Bone marrow (tissue), 2 donors: ENCODE results near the gene RORC.
A peak's percentile ranks its signal among the peaks of the same experiment; 100 is the strongest.
"Not testable (repeated sequence)": the region's sequence is repeated elsewhere in the genome, so short reads cannot be mapped to it uniquely, and the experiment has no call there.

Experiments
- DNase-seq, 2 donors: peaks; one replicate each; lab custom pipeline; 2025; lab: John Stamatoyannopoulos, UW

RORC gene

DNA sequence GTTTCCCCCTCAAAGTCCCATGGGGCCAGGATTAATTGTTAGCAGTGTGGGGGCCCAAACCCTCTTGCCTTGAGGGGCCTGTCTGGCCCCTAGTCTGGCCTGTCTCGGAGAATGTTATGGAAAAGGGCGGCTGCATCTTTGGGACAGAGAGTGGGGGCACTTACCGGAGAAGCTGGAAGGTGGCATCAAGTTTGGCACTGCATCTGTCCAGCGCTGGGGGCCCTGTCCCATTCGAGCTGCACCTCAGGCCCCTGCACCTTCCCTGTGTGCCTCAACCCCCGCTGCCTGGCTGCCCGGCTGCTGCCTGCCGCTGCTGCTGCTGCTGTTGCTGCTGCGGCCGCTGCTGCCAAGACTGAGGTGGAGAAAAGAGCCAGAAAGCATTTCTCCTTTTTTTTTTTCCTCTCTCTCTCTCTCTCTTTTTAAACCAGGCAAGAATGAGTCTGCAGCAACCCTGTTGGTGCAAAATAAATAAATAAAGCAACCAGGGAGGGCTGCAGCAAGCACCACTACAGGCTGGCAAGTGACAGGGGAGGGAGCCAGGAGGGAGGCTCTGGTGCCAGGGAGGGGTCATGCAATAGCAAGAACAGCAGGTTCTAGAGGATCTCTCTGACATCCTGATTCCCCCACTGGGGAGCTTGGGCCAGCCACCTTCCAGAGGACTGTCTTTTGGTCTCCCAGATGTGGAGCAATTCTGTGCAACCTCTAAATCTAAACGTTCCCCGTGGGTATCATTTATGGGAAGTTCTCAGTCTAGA is 26.4 kb downstream of the RORC start, which contains the start of gene LINGO4:
Gene LINGO4, minus strand, starts transcription at position 354 of the 755 bp plus-strand sequence. CDS start 2,715 bp downstream, outside the sequence.
- DNase-seq: no peak

DNA sequence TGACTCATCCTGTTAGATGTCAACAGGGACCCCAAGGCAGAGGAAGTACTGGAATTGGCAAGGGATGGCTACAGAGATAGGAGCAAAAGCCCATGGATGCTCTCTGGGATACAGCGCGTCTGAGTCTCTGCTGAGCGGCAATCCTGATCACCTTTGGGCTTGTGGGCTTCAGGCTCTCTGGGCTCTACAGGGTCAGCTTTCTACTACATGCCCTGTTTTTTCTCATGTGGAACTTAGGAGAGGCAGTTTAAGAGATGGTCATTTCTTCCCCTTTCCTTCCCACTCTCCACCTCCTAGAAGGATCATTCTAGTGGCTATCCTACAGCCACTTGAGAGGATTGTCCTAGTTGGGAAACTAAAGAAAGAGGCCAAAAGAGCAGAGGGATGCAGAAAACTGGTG is 27.7 kb downstream of the RORC start:
- DNase-seq: no peak

DNA sequence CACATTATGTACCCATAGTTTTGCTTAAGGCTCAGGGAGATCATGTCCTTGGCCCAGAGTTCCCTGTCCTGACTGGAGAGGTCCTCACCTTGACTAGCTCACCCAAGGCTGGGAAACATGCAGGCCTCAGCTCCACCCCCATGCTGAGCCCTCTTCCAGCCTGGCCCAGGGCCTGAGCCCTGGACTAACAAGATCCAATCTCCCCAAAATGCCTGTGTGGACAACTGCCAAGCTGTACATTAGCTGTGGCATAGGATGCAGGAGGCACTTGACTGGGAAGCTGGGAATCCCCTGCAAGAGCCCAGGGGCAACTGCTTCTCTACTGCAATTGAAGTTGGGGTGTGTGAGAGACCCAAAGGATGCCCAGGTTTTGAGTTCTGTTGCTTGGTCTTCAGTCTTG is 28.4 kb downstream of the RORC start:
- DNase-seq: no peak

DNA sequence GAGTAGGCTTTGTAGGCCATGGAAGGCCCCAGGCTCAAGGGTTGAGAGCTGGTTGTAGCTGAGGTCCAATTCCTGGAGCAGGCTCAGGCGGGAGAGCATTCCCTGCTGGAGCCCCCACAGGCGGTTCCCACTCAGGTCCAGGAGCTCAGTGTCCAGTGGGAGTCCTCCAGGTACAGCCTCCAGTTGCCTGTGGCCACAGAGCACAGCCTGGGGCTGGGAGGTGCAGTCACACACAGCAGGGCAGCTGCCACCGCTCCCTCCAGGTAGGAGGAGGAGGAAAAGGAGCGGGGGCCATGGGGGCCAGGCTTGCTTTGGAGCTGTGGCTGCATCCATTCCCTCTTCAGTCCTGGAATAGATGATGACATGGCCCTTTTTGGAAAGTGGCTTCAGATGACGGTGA is 29.2 kb downstream of the RORC start:
- no peak for DNase-seq

DNA sequence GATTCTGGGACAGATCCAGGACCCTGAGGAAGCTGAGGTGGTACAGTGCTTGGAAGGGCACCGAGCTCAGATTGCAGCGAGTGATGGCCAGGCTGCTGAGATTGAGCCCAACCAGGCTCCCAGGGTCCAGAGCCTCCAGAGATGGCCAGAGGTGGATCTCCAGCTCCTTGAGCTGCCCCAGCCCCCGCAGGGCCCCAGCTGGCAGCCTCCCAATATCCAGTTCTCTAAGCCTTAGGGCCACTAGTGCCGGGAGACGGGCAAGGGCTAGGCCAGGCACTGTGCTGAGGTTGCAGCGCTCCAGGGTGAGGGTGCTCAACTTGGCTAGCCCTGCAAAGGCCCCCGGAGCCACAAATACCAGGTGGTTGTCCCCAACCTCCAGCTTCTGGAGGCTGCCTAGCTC is 29.8 kb downstream of the RORC start:
- no peak for DNase-seq

DNA sequence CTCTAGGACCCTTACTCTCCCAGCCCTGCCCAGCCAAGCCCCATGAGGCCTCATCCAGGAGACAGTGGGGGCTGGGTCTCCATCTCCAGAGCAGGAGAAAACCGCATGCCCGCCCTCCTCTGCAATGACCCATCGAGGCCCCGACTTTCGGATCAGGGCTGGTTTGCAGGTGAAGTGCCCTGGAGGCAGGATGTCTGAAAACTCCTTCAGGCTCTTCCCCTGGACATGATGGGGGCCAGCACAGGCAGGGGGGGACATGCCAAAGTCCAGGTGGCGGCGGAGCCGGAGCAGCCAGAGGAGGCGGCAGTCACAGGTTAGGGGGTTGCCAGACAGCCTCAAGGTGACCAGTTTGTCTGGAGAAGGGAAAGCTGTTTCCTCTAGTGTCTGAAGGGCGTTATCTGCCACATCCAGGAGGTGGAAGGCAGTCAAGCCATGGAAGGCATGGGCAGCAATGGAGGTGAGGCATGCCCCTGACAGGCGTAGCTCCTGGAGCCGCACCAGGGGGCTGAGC is 30.2 kb downstream of the RORC start:
- DNase-seq: no peak

DNA sequence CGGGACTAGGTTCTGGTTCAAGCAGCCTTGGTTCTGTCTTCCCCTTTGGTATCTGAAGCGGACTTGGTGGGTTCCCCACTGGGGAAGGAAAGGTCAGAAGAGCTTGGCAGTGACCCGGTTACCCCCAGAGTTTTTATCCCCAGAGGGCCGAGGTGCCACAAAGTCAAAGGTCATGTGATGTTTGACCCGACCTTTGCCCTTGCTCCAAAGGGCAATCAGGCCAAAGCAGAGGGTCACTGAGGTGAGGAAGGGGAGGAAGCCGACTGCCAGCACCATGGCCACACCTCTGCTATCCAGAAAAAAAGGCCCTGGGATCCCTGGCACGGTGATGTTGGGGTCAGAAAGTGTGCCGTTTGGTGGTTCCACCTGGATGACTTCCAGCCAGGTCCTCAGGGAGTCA is 30.8 kb downstream of the RORC start:
- no peak for DNase-seq

DNA sequence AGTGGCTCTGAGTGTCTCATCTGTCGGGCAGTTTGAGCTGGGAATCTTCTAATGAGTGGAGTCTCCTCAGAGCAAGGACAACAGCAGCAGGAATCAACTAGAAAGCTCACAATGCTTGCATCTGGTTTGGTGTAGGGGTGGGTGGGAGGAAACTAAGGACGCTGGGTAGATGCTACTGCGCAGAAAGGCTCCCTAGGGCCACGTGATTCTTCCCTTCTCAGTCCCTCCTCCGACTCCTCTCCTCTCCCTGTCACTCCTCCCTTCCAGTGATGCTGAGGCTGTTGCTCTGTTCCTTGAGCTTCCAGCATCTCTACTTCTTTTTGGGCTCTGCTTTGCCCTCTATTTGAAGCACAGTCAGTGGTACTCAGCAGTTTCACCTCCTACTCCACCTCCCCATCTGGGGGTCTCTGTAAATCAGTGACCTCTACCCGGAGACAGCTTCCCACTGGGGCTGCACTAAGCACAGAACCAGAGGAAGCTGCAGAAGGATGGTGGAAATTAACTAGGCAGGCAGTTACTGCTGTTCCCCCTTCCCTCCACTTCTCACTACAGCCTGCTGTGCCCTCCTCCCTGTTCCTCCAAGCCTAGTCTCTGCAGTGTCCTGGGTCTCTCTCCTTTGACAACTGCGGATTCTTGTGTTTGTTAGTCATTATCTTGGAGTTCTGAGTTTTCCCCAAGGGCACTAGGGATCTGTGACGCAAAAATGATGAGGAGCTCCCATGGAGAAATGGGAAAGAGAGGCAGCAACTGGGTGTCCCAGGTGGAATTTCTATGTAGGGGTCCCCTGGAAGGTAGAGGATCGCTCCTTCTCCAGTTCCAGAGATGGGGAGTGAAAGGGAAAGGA is 32.2 kb downstream of the RORC start:
- no peak for DNase-seq

DNA sequence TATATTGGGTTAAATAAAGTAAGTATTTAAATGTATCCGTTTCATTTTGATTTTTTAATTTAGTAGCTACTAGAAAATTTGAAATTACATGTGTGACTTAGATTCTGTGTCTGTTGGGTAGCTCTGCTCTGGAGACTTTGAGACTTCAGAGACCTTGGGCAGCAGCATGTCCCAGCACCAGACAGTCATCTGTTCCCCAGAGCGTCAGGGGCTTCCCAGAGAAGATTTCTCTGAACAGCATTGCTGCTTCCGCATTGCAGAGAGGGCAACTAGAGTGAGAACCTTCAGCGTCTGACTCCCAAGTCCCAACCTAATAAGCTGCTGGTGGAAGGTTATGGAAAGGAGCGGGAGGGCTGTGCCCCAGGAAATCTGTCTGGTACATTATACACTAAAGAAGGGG is 33.0 kb downstream of the RORC start:
- DNase-seq: no peak

DNA sequence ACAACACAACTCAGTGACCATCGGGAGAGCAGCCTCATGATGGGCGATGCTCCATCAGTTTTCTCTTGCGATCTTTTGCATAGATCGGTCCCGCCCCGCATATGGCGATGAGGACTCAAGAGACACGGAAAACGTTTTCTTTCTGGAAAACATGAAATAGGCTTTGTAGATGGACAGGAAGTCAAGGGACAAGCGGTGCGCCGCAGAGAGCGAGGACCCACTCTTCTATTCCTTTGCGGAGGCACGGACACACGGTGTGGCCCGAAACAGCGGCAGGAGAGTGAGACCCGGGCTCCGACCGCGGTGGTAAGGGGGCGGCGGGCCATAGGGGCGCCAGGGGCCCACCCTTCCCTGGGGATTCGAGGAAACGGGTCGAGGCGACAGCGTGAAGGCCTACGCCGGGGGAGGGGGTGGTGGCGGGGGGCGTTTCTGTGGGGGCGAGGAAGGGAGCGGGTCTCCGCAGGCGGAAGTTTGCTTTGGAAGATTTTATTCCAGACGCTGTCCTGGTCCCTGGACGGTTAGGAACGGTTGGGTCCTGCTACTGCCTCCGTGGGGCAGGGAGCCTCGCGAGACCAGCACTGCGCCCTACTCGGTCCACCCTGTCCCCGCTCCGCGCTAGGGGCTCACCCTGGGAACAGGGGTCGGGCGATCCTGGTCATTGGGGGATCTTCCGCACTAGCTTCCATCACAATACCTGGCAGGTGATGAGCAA is 40.5 kb downstream of the RORC start:
- DNase-seq: no peak

DNA sequence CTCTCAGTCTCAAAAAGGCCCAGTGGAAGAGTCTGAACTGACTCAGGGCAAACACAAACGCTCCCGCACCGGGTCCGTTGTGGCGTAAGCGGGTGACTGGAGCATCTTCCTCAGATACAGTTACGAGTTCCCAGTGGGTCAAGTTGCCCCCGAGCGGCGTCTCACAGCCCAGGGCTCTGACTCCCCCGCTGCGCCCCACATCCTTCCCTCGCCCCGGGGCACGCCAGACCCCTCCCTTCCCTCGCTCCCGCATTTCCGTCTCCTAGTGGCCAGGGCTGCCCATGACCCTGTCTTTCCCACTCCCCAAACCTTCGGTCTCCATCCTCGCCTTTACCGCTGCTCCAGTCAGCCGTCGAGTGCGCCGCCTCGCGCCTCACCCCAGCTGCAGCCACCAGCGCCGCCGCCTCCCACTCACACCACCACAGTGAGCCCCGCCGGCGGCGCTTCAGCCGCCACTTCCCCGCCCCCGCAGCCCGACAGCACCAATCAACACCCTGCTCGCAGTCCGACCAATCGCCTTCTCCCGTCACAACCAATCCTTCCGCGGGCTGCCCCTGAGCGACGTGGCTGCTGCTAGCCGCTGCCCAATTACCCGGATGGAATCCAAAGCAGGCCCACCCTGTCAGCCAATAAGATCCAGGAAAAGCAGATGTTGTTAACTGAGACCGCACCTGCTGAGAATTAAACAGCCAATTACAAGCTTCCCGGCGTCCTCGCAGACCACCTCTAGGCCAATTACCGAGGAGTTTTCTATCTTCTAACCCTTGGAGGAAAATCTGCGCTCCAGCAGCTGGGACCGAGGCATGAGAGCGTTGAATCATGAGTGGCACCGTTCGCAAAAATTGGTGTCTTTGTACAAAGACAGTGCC is 41.3 kb downstream of the RORC start, which contains the start of gene TDRKH:
Gene TDRKH, minus strand, starts transcription at position 430 of the 869 bp plus-strand sequence. CDS start 7,478 bp downstream, outside the sequence.
- peak; percentile 39 to 73 for DNase-seq

DNA sequence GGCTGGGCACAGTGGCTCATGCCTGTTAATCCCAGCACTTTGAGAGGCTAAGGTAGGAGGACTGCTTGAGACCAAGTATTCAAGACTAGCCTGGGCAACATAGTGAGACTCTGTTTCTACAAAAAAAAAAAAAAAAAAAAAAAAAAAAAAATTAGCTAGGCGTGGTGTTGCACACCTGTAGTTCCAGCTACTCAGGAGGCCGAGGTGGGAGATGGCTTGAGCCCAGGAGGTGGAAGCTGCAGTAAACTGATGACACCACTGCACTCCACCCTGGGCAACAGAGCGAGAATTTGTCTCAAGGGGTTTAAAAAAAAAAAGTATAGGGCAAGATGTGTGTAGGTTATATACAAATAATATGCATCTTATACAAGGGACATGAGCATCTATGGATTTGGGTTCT is 43.9 kb downstream of the RORC start:
- no peak for DNase-seq

DNA sequence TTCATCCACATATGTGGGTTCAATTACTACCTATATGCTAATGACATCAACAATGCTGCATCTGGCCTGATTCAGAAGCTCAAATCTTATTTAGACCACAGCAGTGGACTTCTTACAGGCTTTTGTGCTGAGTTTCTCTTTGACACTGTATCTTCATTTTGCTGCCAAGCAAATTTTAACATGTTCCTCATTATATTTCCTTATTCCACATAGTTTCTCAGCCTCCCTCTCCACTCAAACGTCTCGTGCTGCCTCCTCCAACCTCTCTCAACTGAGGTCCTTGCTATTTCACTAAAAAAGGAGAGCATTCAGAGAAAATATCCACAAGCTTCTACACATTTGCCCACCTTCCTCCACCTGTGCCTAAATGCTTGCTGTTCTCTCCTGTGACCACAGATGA is 47.8 kb downstream of the RORC start:
- DNase-seq: no peak

DNA sequence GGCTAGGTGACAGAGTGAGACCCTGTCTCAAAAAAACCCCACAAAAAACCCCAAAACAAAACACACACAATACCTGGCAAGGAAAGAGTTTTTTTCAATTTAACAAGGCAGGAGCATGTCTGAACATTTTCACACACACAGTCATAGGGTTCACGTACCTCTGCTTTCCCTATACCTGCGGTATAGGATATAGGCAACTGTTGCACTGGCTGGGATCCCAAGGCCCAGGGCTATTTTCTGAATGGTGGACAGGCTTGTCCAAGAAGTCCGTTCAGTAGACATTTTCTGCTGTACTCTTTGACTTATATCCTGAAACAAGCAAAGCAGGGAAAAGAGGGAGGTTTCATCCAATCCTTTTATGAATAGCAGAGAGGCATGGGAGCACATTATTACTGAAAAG is 48.9 kb downstream of the RORC start:
- DNase-seq: no peak

DNA sequence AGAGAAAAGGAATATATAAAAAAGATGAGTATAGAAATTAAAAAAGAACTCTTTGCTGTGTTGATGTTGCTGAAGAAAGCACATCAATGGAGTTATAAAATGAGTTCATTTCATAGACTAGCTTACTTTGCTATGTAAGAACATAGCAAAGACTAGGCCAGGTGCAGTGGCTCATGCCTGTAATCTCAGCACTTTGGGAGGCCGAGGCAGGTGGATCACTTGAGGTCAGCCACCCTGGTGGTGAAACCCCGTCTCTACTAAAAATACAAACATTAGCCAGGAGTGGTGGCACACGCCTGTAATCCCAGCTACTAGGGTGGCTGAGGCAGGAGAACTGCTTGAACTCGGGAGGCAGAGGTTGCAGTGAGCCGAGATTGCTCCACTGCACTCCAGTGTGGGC is 49.6 kb downstream of the RORC start:
- not testable (repeated sequence) for DNase-seq

DNA sequence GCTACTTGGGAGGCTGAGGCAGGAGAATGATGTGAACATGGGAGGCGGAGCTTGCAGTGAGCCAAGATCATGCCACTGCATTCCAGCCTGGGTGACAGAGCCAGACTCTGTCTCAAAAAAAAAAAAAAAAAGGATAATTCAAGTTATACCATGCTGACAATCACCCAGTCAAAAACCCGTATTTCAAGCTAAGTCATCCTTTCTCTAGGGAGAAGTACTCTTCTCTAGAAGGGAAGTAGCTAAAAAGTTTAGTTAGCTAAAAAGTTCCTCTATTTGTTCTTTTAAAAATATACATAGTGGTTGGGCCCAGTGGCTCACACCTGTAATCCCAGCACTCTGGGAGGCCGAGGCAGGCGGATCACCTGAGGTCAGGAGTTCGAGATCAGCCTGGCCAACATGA is 50.9 kb downstream of the RORC start:
- not testable (repeated sequence) for DNase-seq

DNA sequence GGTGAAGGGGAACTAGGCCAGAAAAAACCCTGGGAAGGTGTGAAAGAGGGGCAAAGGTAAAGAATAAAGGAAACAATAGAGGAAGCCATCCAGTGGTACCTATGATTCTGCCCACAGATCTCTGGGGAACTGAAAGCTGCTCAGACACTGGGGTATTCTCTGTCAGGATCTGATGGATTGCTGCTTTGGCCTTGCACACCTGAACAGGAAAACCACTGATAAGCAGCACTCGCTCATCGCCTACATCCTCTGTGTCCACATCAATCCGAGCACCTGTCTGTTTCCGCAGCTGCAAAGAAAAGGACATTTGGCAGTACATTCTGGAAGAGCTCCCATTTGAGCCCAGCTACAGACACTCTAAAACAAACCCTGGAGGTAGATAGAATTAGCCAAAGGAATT is 51.8 kb downstream of the RORC start:
- no peak for DNase-seq

DNA sequence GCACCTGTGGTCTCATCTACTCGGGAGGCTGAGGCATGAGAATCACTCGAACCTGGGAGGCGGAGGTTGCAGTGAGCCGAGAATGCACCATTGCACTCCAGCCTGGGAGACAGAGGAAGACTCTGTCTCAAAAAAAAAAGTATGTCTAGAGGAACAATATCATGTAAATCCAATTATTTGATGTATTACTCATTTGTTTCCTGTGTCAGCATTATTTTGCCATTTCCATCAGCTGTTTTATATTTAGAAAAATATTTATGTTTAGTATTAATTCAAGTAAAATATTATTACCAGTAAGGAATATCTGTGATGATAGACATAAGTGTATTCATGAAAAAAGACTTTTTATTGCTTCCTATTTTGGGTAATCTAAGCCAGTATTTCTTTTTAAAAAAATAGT is 54.3 kb downstream of the RORC start:
- no peak for DNase-seq

DNA sequence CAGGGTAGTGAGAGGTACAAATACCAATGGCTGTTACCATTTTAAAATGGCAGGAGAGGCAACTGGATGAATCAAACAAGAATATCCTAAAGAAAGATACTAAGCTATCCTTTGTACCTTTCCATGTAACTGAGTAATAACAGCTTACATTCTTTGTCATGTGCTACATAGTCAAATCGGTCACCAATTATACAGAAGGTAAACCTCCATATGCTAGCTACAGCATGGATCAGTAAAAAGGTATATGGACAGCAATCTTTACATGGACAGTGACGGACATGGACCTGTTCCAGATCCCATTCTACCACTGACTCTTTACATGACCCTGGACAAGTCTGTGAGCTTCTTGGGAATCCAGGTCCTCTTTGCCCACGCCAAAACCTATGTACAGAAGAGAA is 54.9 kb downstream of the RORC start:
- no peak for DNase-seq

DNA sequence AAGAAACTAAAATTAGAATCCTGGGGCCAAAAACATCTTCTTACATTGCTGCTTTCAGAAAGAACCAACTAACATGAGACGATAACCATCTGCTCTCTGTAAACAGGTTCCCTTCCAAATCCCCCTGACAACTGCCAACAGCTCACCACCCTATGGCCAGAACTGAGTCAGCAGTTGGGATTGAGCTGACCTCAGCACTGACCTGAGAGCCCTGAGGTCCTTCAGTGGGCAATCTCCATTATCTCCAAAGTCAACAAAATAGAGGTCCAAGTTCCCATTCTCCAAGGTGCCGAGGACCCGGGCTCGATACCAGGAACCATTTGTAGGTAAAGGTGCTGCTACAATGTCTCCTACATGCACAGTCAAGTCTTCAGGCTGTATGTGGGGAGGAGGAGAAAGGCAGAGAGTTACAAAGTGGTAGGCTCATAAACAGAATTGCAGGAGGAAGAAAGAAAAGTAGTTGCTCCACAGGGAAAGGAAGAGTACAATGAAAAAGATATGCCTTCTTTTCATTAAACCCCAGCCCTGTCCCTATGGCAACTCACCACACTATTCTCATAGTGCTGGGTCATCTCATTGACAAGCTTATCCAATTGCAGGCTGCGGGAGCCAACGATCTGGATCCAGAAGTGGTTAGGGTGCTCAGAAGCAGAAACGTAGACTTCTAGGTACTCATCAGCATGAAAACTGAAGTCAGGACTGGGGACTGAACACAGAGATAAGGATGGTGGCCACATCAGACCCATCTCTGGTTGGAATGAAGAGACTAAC is 55.5 kb downstream of the RORC start:
- no peak for DNase-seq
